Progenitor cell of endocrine pancreas (in vitro differentiated cells): ENCODE results near the gene SSX2IP. TPM values are rescaled to one million over a fixed set of nuclear protein-coding genes. Genes with fewer than 3 reads are reported as not detected.
A peak's percentile ranks its signal among the peaks of the same experiment; 100 is the strongest.

ENCODE experiments used
- DNase-seq: peaks from one replicate; pipeline ENCODE4 v3.0.0; 2021; ENCODE audit warnings: low spot score; ENCODE audit not compliant: unreplicated experiment
- H3K27ac Mint-ChIP-seq: 2 replicates; pipeline ENCODE4 v1.8.0; 2021; ENCODE audit warnings: mild to moderate bottlenecking, moderate library complexity, mixed read lengths
- H3K27me3 Mint-ChIP-seq: 2 replicates; pipeline ENCODE4 v1.8.0; 2021; ENCODE audit warnings: mixed read lengths
- H3K36me3 Mint-ChIP-seq: 2 replicates; pipeline ENCODE4 v1.8.0; 2022; ENCODE audit warnings: mixed read lengths; ENCODE audit not compliant: insufficient read depth
- H3K4me1 Mint-ChIP-seq: 2 replicates; pipeline ENCODE4 v1.8.0; 2021; ENCODE audit warnings: low read depth, mixed read lengths
- H3K4me3 Mint-ChIP-seq: 2 replicates; pipeline ENCODE4 v1.8.0; 2021; ENCODE audit warnings: low read depth, mild to moderate bottlenecking, moderate library complexity, mixed read lengths
- H3K9me3 Mint-ChIP-seq: 2 replicates; pipeline ENCODE4 v1.8.0; 2021; ENCODE audit warnings: low read depth, mixed read lengths
- CTCF ChIP-seq: fragments of 200-600 bp; sonication (generic); IDR thresholded peaks from one replicate; pipeline ENCODE4 v1.5.0; 2021; ENCODE audit warnings: antibody characterized with exemption, mild to moderate bottlenecking; ENCODE audit not compliant: unreplicated experiment
- total RNA-seq: library from RNA; stranded (reverse); gene quantifications from 2 replicates; pipeline ENCODE4 v1.2.1, GENCODE V29; 2021

The SSX2IP gene
- total RNA-seq, 1 donor from 2014 or later, result 36.4 TPM

GRCh38 chr1:84719543-84720217 is 29.4 kb upstream of the SSX2IP start:
- no peak for DNase-seq
- no peak for TF ChIP-seq CTCF
- H3K9me3 Mint-ChIP-seq, result no peaks in the 10 kb centered on the region
- H3K4me3 Mint-ChIP-seq, result no peak overlapping the region
- H3K27me3 Mint-ChIP-seq, result no peaks in the 10 kb centered on the region
- peaks cover 27% of the 10 kb centered on the region for H3K4me1 Mint-ChIP-seq
- no peaks in the 10 kb centered on the region for H3K36me3 Mint-ChIP-seq
- H3K27ac Mint-ChIP-seq, result peak overlapping the region; percentile 62

- Mint-ChIP-seq H3K4me3 (no peak overlapping the region), H3K9me3 (peaks cover 4% of the 10 kb centered on the region), H3K36me3 (no peaks in the 10 kb centered on the region), H3K27me3 (no peaks in the 10 kb centered on the region), H3K4me1 (peaks cover 18% of the 10 kb centered on the region), H3K27ac (no peak overlapping the region)
- DNase-seq, result no peak
- no peak for TF ChIP-seq CTCF
Observed at GRCh38 chr1:84715342-84716019, 25.2 kb upstream of the SSX2IP start.

GRCh38 chr1:84712276-84712874 is 22.1 kb upstream of the SSX2IP start:
- no peaks in the 10 kb centered on the region for H3K36me3 Mint-ChIP-seq
- H3K4me1 Mint-ChIP-seq, result peaks cover 3% of the 10 kb centered on the region
- H3K27me3 Mint-ChIP-seq, result no peaks in the 10 kb centered on the region
- H3K9me3 Mint-ChIP-seq, result peaks cover 4% of the 10 kb centered on the region
- DNase-seq, result no peak
- no peak for TF ChIP-seq CTCF
- H3K27ac Mint-ChIP-seq, result no peak overlapping the region
- H3K4me3 Mint-ChIP-seq, result no peak overlapping the region

GRCh38 chr1:84711869-84712268 is 21.6 kb upstream of the SSX2IP start:
- no peak for TF ChIP-seq CTCF
- H3K4me1 Mint-ChIP-seq, result peaks cover 3% of the 10 kb centered on the region
- H3K27me3 Mint-ChIP-seq, result no peaks in the 10 kb centered on the region
- peaks cover 4% of the 10 kb centered on the region for H3K9me3 Mint-ChIP-seq
- H3K27ac Mint-ChIP-seq, result no peak overlapping the region
- no peak overlapping the region for H3K4me3 Mint-ChIP-seq
- H3K36me3 Mint-ChIP-seq, result no peaks in the 10 kb centered on the region
- DNase-seq, result no peak

GRCh38 chr1:84711121-84711520 is 20.9 kb upstream of the SSX2IP start:
- H3K27me3 Mint-ChIP-seq, result no peaks in the 10 kb centered on the region
- H3K9me3 Mint-ChIP-seq, result peaks cover 4% of the 10 kb centered on the region
- H3K27ac Mint-ChIP-seq, result no peak overlapping the region
- no peak for DNase-seq
- no peaks in the 10 kb centered on the region for H3K36me3 Mint-ChIP-seq
- no peak for TF ChIP-seq CTCF
- no peak overlapping the region for H3K4me3 Mint-ChIP-seq
- H3K4me1 Mint-ChIP-seq, result peaks cover 3% of the 10 kb centered on the region
